GM19438 (cell line): ENCODE data around the gene KATNBL1.
"Not testable (repeated sequence)": the region's sequence is repeated elsewhere in the genome, so short reads cannot be mapped to it uniquely, and the experiment has no call there.

Experiments
- ATAC-seq: cut with Tn5 transposase; IDR thresholded peaks from one replicate; pipeline ENCODE4 v1.9.1; 2021; ENCODE audit warnings: low read depth; ENCODE audit not compliant: unreplicated experiment

KATNBL1 gene

GRCh38 chr15:34203305-34203704 lies 6.6 kb downstream of the KATNBL1 start:
- no peak for ATAC-seq

DNA sequence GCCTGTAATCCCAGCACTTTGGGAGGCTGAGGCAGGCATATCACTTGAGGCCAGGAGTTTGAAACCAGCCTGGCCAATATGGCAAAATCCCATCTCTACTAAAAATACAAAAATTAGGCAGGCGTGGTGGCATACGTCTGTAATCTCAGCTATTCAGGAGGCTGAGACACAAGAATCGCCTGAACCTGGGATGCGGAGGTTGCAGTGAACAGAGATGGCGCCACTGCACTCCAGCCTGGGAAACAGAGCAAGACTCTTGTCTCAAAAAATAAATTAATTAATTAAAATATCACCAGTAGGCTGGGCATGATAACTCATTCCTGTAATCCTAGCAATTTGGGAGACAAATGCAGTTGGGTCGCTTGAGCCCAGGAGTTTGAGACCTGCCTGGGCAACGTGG lies 16.6 kb downstream of the KATNBL1 start:
- not testable (repeated sequence) for ATAC-seq

DNA sequence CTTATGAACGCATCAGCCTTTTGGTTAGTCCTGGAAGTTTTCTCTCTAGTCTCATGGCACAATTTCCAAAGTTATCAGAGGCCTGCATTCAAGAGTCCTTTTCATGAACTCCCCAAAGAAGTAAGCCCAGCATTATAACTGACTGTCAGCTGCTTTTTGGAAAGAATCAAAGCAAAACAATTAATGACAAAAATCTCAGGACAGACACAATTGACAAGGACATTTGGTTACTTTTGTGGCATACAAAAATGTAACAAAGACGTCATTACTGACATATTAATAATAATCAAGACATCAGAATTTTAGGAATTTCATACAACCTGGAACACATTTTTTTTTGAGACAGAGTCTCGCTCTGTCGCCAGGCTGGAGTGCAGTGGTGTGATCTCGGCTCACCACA lies 21.2 kb downstream of the KATNBL1 start:
- no peak for ATAC-seq

GRCh38 chr15:34185666-34186065 lies 24.2 kb downstream of the KATNBL1 start:
- ATAC-seq = no peak

- no peak for ATAC-seq
Observed at GRCh38 chr15:34182942-34183341, 27.0 kb downstream of the KATNBL1 start.

DNA sequence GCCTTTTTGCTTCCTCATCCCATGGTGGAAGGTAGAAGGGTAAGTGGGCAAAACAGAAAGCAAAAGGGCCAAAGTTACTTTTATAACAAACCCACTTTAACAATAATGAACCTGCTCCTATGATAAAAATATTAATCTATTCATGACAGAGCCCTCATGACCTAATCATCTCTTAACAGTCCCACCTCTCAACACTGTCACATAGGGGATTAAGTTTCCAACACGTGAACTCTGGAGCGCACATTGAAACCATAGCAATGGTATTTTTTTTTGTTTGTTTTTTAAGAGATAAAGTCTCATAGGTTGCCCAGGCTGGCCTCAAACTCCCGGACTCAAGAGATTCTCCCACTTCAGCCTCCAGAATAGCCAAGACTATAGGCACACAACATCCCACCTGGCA lies 30.7 kb downstream of the KATNBL1 start:
- ATAC-seq = no peak

DNA sequence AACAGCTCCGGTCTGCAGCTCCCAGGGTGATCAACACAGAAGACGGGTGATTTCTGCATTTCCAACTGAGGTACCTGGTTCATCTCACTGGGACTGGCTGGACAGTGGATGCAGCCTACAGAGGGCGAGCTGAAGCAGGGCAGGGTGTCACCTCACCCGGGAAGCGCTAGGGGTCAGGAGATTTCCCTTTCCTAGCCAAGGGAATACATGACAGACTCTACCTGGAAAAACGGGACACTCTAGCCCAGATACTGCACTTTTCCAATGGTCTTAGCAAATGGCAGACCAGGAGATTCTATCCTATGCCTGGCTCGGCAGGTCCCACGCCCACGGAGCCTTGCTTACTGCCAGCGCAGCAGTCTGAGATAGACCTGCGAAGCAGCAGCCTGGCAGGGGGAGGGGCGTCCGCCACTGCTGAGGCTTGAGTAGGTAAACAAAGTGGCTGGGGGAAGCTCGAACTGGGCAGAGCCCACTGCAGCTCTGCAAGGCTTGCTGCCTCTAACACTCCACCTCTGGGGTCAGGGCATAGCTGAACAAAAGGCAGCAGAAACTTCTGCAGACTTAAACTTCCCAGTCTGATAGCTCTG lies 43.8 kb downstream of the KATNBL1 start:
- not testable (repeated sequence) for ATAC-seq

GRCh38 chr15:34161329-34161963 lies 48.5 kb downstream of the KATNBL1 start:
- no peak for ATAC-seq

- ATAC-seq = no peak
Observed at GRCh38 chr15:34160735-34161134, 49.2 kb downstream of the KATNBL1 start.

DNA sequence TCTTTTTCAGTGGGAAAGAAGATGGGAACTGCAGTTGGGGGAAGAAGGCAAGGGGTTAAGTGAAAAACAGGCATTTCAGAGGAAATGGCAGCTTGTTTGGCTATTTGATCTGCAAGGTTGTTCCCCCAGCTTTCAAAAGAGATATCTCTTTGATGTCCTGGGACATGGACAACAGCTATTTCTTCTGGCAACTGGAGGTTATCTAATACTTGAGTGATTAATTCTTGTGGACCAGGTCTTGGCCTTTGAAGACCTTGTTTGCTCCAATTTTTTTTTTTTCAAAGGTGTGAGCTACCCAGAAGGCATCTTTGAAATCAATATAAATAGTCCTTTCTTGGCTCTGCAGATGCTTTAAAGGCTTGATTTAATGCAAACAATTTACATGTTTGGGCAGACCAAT lies 51.5 kb downstream of the KATNBL1 start:
- ATAC-seq = no peak

DNA sequence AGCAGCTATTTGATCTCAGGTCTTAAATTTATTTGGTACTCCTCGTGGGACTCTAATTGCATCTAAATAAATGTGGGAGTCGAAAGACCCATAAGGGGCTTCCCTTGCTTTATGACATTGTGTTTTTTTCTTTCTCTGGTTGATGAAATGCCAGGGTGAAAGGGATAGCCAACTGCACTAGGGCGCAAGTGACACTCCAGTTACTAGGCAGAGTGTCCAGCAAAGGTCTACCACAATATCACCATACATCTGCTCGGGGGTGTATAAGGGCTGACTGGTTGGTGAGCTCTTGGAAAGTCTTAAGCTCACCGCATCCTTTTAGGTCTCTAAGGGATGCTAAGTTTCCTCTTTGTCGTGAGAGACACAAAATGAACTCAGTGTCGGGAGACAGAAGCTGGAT lies 54.0 kb downstream of the KATNBL1 start:
- ATAC-seq = no peak

DNA sequence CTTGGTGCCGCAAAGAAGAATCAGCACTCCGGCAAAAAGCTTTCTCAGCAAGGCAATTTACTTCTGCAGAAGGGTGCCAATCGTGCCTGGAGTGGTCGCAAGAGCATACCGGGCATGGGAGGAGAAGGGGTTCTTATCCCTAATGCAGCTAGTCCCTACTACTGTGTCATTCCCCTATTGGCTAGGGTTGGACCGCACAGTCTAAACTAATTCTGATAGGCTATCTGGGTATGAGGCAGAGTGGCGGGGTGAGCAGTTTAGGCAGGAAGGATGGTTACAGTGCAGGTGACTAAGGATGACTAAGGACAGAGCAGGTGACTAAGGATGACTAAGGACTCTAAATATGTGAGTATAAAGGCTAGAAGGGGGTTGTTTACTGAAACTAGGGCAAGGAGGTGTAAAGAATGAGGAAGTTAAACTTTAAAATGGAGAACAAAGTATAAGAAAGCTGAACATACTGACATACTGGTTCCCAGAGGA lies 55.1 kb downstream of the KATNBL1 start:
- no peak for ATAC-seq

DNA sequence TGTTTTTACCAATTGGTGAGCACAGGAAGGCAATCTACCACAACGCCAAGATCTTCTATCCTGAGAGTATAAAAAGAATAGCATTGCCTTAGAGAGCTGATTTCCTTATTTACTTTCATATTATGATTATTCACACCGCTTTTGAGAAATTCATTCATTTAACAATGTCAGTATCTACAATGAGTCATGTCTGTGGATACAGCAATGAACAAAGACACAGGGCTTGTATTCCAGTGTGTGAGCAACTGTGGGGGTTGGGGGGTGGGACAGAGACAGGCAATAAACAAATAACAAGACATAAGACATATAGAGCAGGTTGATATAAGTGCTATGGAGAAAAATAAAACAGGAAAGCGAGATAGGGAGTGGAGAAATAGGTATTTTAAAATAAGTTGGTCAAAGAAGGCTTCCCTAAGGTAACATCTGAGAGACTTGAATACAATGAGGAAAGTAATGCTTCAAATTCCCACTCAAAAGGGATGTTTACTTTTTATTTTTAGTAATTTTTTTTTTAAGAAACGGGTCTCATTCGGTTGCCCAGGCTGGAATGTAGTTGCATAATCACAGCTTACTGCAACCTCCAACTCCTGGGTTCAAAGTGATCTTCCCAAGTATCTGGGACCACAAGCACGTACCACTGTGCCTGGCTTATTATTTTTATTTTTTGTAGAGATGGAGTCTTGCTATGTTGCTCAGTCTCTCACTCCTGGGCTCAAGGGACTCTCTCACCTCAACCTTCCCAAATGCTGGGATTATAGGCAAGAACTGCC lies 62.3 kb downstream of the KATNBL1 start:
- no peak for ATAC-seq

GRCh38 chr15:34133511-34133910 lies 76.4 kb downstream of the KATNBL1 start:
- no peak for ATAC-seq

DNA sequence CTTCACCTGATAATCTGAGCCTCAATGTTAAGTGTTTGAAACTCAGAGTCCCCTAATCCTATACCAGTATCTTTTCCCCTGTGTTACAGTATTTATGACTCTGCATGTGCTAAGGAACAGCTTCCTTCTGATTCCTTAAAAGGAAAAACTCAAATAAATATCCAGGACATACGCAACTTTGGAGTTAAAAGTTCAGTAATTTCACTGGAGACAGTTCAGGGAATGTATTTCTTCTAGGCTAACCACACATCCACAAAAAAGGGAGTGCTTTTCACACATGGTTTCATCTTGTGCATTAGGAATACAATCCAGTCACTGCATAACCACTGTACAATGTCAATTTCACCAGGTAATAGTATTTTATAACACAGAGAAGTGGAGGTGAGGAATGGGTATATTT lies 77.0 kb downstream of the KATNBL1 start:
- ATAC-seq = no peak

DNA sequence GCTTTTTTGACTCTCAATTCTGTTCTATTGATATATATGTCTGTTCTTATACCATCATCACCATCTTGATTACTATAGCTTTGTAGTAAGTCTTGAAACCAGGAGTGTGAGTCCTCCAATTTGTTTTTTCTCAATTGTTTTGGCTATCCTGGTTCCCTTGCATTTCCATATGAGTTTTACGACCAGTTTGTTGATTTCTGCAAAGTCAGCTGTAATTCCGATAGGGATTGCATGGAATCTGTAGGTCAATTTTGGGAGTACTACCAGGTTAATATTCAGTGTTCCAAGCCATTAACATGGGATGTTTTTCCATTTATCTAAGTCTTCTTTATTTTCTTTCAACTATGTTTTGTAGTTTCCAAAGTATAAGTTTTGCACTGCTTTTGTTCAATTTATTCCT lies 81.0 kb downstream of the KATNBL1 start:
- no peak for ATAC-seq

DNA sequence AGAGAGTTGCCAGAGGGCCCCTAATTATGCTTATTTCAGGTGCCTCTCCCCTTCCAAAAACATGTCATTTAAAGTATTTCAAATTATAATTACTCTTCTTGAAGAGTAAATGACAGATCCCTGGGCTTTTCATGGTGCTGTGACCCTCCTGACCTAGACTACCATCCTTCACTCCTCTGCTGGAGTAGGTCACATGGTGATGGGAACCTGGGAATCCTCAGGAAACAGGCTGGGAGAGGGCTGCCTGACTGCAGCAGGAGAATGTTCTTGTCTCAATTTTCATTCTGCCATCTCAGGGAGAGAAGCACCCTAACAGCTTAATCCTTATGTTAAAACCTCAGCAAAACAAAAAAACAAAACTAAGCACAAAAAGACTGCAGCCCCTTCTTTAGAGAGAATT lies 83.4 kb downstream of the KATNBL1 start:
- ATAC-seq = no peak

DNA sequence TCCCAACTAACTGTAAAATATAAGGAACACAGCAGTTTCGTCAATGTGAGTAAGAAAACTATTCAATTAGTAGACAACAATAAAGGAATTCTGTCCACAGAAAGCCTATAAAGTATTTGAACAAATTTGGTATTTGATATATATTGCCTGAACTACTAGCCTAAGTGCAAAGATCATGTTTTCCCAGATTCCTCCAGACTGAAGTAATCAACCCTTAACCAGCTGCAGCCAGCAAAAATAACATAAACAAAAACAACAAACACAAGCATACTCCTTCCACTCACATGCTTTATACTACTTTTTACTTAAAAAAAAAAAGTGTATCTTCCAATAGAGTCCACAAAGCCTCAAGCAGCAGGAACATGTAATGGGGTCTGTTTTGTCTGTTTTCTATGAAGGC lies 84.0 kb downstream of the KATNBL1 start:
- no peak for ATAC-seq

DNA sequence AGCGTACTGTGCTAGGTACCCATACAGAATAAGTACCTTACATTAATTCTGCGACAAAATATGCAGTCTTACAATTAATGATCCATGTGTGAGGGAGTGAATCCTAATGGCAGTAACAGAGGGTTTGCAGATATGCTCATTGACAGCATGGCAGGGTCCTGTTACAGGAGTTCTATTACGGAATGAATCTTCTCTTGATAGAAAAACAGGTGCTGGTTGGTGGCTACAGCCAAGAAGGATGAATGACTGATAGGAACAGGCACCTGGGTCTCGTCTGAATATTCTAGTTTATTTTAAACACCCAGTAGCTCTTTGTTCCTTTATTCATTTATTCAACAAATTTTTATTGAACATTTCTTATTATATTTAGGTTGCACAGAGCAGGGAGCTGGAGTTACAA lies 85.2 kb downstream of the KATNBL1 start:
- no peak for ATAC-seq

DNA sequence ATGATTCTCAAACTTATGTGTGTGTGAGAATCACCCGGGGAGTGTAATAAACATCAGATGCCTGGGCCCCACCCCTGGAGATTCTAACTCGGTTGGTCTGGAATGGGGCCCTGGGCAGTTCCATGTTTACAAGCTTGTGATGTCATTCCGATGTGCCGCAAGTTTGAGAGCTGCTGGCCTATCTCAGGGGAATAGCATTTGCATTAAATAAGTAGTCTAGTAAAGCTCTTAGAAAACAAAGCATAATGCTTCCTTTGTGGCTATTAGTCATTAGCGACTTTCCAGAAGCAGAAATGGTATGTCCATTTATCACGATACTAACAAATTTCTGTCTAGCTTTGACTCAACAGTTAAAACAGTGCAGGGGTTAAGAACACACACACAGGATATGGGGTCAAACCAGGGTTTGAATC lies 87.1 kb downstream of the KATNBL1 start:
- ATAC-seq = no peak

- not testable (repeated sequence) for ATAC-seq
Observed at GRCh38 chr15:34121786-34122185, 88.1 kb downstream of the KATNBL1 start.

- not testable (repeated sequence) for ATAC-seq
Observed at GRCh38 chr15:34120420-34120819, 89.5 kb downstream of the KATNBL1 start.
